Activated CD4-positive, CD25-positive, alpha-beta regulatory T cell treated with anti-CD3 and anti-CD28 coated beads, Interleukin-2, amount 50 U/mL, for 72 hours (primary cell): ENCODE data around the gene WSCD1.

Experiments used
- DNase-seq: peaks from one replicate; pipeline ENCODE4 v3.0.0; 2021

Gene WSCD1

DNA sequence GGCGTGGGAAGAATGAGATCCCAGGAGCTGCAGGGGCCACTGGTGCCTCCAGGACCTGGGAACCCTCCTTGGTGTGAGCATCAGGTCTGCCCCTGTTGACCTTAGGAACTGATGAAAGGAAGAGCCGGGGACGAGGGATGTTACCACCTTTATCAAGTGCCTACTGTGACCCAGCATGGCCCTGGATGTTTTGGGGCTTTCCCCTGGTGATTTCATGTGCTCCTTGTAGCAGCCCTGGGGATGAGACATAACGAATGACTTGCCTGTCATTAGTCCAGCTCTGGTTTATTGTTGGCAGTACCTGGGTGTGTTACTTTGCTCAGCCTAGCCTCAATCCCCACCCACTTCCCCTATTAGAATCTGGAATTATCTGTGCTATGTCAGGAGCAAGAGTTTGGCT is 39.9 kb downstream of the WSCD1 start:
- no peak for DNase-seq

DNA sequence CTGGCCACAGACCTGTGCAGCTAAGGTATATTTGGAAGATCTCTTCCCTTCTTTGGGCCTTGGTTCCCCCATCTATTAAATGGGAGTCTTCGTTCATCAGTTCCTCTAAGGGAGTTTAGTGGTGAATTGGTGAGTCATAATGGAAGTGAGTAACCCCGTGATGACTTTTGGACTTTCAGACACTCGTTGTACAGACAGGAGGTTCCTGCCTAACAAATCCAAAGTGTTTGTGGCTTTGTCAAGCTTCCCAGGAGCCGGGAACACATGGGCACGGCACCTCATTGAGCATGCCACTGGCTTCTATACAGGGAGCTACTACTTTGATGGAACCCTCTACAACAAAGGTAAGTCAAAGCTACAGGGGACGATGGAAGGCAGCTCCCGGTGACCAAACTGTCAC is 40.4 kb downstream of the WSCD1 start:
- no peak for DNase-seq

DNA sequence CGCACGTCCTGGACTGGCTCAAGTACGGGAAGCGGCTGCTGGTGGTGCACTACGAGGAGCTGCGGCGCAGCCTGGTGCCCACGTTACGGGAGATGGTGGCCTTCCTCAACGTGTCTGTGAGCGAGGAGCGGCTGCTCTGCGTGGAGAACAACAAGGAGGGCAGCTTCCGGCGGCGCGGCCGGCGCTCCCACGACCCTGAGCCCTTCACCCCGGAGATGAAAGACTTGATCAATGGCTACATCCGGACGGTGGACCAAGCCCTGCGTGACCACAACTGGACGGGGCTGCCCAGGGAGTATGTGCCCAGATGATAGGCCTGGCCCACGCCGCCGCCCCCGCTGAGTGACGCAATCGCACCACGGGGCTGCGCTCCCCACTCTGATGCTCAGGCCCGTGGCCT is 50.2 kb downstream of the WSCD1 start:
- DNase-seq, result no peak

DNA sequence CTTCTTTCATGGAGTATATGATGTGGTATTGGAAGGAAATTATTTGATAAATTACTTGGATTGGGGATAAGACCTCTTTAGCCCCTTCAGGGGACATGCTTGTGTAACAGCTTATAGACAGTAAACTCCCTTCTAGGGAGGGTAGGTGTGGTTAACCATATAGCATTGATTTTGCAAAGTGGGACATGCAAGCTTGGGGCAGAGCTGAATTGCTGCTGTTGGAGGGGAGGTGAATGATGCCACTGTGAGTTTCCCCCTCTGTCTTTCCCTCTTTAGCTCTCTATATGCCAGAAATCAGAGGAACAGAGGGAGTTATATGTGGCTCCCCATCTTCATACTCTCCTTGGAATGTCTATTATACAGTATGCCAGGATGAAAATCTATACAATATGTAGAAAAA is 54.7 kb downstream of the WSCD1 start:
- no peak for DNase-seq

DNA sequence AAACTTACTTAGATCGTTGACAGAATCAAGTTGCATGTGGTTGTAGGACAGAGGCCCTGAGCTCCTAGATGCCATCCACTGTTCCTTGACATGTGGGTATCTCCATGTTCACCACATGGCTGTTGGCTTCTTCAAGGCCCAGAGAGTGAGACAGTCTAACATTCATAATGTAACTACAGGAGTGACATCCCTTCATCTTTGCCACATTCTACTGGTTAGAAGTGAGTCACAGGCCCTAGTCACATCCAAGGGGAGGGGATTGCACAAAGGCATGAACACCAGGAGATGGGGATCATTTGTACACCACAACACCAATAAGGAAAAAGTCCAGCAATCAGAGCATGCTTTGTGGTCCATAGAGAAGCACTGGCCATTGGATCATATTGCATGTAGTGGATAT is 56.6 kb downstream of the WSCD1 start:
- DNase-seq, result no peak

DNA sequence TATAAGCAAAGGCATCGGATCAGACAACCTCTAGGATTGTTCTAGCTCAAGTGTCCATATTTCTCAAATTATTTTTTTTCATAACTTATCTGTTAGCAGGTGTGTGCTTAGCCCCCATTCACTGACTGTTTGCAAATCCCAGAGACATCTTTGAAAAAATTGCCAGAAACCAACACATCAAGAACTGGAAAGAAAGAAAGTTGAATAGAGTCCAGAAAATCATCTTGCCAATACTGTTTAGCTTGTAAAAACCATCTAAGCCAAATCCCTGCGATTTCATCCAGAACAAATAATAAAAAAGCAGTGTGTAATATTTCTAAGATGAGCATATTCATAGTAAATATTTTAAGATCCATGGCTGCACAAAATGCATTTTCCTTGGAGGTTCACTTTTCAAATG is 64.5 kb downstream of the WSCD1 start:
- no peak for DNase-seq

DNA sequence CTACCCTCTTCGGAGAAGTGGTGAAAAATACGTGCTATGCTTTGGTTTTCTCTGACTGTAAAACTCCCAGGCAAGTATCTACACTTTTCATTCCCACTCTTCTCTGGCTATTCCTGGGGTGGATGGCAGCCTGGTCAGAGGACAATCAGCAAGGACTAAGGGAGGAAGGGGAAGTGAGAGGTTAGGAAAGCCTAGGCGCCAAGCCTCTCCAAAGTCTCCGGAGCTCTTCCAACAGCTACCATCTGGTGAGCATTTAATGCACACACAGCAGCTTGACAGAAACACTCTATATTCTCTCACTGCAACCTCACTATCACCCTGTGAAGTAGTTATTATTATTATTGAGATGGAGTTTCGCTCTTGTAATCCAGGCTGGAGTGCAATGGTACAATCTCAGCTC is 65.1 kb downstream of the WSCD1 start:
- DNase-seq, result no peak

DNA sequence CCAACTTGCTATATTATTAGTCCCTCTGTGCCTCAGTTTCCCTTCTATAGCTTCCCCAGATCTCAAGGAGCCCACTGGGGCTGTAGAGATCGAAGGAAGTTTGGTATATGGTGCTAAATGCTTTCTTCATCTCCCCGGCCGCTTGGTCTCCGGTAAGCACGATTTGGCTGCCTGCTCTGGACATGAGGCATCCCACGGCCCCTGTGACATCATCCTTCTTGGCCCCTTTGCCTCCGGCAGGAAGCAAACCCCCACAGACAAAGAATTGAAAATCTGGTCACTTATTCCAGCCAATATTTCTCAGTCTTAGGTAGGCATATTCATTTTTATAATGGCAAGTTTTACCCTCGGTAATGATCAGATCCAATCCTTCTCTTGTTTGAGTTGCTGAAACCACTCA is 65.8 kb downstream of the WSCD1 start:
- DNase-seq, result no peak

DNA sequence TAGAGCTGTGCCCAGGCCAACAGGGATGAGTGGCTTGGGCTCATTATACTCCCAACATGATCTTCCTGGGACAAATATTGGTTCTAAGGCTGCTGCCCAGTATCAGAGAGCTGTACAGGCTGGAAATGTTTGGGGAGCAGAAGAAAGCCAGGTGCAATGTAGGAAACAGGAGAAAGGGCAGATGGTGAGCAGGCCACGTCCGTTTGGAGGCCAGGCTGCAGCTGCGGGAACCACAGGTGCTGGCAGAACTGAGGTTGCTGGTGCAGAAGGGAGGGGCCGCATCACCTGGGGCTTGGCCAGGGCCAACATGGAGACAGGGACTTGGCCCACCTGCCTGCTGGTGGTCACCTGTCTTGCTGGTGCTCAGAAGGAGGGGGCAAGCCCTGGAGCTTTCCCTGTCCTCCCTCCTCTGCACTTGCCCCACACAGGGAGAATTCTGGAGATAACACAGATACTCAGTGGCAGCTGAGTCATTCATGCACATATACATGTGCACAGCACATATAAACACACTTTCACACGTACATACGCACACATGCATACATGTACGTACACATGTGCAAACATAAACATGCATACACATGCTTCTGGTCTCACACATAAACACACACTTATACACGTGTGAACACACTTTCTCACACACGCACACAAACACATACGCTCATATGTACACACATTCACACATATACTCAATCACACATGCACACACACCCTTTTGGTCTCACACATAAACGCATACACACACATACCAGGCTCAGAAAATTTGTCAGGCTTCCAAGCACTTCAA is 67.7 kb downstream of the WSCD1 start:
- DNase-seq, result no peak

DNA sequence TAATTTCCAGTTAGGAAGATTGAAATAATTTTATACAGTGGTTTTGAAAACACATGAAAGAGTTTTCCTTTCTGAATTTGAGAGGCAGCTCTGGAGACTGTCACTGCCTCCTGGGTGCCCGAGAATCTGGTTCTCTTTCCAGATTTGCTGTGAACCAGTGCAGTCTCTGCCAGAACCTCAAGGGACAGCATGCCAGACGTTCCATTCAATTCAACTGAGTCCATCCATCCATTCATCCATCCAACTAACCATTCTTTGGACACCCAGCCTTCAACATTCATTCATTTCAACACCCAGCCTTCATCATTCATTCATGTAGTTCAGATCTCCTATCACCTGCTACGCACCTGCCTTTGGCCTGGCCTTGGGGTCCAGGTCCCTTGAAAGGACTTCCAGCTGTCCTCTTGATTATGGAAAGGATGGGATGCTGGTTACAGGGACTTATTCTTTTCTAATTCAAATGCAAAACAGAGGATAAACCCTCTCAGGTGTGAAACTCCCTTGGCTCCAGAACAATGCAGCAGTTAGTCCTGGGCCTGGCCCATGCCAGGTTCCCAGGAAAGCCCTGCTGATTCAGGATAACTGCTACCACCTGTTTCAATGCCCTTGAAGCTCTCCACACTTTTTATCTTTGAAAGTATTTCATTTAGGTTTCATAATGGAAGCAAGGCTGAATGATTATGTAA is 68.7 kb downstream of the WSCD1 start:
- no peak for DNase-seq

DNA sequence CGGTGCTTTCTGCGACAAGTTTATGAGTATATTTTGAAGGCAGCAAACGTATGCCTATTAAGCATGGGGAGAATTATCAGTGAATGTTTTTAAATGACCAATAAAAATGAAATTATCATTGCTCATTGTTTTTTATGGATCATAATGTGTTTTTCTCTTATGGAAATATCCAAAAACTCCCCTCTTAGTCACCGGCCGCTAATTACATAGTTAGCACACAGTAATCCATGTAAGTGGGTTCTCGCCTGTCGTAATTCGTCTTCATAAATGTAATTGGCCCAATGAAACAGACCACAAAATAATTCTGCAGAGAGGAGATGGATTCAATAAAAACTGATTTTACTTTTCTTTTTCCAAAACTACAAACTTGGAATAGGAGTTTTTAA is 69.3 kb downstream of the WSCD1 start:
- DNase-seq, result no peak

DNA sequence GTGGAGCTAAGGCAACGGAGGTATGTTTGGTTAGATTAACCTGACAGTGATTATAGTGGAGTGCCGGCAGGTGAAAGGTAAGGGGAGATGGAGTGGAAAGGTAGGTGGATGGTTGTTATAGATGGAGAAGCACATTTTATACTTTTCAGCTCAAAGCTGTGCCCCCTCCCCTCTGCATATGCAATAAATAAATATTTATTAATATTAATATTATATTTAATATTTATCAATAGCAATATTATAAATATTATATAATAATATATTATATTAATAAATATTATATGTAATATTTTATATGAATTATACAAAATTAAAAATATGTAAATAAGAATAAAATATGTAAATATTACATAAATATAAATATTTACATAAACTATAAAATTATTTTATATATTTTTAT is 70.0 kb downstream of the WSCD1 start:
- no peak for DNase-seq

DNA sequence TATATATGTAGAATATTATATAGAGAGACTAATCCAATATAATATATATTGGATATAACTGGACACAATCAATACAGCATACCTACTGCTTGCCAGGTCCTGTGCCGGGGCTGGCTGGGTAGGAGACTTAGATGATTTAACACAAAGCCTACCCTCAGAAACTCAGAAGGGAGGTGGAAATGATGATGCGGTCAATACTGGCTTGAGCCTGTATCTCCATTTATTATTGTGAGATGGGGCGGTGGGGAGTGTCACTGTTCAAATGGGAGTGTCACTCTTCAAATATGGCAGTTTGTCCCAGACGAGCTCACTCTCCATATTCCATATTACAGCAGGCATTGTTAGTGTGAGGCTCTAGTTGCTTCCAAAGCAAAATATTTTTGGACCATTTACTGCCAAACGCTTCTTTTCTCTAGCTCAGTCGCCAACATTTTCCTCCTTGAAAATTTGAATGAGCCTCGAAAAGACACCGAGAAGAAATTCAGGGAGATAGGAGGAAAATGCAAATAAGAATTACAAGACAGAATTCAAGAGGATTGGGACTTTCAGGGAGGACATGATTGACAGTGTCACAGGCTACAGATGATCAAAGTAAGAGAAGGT is 70.7 kb downstream of the WSCD1 start:
- DNase-seq, result no peak

DNA sequence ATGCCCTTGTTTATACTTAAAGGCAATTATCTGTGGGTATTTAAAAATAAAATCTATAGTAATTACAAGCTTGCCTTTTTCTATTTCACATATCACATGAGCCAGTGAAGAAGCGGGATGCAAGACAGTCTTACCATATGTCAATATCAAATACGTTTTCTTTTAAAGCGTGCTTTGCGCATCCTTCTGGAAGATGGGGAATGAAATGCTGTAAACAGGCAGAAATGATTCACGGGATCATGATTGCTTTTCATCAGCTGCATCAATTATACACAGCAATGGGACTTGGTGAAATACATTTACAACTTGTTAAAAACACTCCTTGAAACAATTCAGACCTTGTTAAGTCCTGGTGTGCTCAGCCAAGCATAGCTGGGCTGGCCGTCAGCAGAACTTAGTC is 72.5 kb downstream of the WSCD1 start:
- DNase-seq, result no peak

DNA sequence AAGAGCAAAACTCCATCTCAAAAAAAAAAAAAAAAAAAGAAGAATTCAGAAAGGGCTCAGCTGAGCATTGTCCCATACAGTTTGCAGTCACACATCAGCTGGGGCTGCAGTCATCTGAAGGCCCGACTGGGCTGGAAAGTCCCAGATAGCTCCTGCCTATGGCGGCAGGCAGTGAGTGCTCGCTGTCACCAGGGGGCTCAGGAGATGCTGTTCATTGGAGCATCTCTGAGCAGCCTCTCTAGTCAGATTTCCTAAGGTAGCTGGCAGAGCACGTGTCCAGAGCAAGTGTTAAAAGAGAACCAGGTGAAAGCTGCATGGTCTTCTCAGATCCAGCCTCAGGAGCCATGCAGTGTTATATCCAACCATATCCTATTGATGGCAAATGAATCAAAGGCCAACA is 75.8 kb downstream of the WSCD1 start:
- no peak for DNase-seq

DNA sequence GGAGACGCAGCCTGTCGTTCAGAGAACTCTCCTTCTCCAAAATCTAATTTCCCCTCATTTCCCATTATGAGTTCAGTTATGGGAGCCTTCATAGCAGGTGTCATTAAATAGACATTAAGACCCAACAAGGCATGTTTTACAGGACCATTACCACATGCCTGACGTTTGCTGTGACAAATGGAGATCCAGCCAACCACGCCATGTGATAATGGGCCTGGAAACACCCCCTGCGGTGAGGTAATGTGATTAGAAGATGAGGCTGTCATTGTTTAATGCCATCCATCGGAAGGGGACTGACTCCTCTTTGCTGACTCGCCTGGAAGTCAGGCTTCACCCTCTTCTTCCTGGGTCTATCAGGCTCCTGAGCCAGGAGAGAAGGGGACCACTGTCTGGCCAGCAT is 76.9 kb downstream of the WSCD1 start:
- no peak for DNase-seq

DNA sequence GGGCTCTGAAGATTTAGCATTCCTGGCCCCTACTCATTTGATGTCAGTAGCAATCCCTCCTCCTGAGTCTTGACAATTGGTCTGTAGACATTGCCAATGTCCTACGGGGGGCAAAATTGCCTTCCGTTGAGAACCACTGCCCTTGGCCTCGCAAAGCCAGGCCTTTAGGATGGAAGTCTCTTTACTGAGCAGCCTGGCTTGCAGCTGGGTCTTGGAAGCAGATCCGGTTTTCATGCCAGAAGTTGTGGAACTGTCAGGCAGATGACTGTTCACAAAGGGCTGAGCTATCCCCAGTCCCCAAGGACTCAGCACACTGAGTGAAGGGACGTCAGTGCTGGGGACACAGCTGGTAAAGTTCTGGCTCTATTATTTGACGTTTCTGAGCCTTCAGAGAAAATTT is 83.2 kb downstream of the WSCD1 start:
- DNase-seq, result no peak

DNA sequence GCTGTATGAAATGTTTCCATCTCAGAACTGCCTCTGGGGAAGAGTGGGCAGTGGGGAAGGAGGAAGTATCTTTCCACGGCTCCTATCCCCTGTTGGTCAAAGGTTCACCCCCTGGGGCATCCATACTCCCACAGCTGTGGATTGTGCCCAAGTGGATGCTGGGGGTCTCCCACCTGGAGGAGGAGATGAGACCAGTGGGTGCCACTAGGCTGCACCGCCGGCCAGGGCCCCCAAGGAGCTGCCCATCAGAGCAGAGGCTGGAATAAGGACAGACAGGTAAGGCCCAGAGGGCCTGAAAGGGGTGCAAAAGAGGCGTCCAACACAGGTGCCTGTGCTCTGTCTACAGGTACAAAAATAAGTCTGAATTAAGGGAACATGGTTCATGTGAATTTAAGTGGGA is 87.5 kb downstream of the WSCD1 start:
- DNase-seq, result no peak

DNA sequence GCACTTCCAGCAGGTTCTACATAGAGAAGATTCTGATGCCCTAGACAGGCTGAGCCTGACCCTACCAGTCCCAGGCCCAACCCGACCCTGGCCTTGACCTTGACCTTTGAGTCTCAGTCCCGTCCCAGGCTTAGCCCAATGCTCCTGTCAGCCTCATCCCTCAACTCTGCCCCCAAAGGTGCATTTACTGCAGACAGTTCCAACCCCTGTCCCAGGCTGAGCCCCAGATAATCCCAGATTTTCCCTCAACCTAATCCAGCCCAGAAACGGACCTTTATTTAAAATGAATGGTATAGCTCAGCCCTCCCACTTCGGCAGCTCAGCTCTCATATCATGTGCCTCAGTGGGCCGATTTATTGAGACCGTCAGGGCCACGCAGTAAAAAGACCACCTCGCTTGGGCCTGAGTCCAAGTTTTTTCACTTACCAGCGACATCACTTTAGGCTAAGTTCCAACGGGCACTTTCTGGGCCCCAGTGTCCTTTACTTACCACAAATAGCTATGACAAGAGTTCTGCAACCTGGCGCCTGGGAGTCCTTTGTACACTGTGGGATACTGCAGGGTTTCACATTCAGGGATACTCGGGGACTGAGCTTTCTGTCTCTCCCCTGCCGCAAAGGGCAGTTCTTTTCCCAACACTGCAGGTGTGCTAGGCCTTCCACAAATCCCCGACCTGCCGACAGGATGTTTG is 89.5 kb downstream of the WSCD1 start:
- no peak for DNase-seq

DNA sequence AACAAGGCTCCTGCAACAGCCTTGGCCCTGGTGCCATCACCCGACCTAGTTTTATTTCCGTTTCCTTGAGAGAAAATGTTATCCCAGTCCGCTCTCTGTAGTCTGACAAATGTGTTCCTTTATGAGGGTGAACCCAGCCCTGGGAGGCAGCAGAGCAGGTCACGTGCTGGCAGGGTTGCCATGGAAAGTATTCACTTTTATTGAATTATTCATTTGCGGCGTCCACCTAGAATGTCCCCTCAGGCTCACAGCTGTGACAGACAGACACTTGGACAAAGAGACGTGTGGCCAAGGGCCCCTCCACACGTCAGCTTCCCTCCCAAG is 90.0 kb downstream of the WSCD1 start:
- no peak for DNase-seq

DNA sequence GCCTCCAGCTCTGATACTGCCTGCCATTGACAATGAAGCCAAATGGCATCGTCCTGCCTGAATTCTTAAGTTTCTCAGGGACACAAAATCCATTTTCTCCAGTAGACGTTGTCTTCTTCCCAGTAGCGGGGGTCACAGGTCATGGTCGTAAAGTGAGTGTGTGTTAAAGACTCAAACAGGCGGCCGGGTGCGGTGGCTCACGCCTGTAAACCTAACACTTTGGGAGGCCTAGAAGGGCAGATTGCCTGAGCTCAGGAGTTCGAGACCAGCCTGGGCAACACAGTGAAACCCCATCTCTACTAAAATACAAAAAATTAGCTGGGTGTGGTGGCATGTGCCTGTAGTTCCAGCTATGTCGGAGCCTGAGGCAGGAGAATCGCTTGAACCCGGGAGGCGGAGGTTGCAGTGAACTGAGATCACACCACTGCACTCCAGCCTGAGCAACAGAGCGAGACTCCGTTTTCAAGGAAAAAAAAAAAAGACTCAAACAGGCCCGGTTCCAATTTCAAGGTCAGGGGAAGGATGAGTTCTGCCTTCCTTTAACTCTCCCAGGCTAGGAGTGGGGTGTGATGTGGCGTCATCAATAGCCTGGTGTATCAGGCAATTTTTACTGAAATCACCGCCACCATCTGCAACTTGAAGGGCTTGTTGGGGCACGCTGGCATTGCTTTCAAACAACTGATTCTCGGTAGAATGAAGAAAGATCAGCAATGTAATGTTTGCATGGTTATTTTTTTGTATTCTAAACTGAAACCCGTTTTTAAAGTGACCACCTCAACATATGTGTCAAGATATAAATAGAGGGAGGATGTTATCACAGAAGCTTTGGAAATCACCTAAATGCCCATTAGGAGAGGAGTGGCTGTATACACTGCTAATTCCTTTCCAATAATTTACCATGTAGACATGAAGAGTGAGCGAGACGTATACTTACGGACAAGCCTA is 91.0 kb downstream of the WSCD1 start:
- no peak for DNase-seq

DNA sequence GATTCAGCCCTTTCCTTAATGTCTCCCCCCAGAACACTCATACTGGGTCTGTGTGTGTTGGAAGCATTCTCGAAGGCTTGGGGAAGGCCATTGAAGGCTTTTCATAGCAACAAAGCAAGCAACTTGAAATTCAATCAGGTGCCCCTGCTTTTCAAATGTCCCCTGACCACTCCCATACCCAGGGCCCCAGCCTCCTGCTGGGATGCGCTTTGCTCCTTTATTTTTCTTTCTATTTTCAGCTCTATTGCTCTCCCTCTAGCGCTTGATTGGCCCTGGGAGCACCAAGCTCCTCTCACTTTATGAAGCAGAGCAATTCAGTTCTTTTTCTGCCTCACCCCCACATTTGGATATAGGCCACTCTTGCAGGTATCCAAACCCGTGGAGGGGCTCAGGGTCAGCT is 92.0 kb downstream of the WSCD1 start:
- no peak for DNase-seq

DNA sequence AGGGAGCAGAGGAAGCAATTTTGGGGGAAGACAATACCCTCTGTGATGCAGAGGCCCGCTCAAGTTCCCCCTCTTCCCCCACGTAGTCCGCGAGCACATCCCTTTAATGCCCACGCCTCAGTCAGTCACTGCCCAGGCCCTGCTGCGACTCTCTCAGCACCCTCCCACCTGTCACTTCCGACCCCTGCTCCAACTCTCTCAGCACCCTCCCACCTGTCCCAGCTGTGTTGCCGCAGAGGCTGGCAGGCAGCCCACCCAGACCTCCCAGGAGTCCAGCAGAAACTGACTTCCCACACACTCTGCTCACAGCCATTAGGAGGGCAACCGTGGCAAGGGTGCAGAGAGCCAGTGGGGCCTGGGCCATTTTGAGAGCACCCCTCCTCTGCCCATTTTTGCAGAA is 92.7 kb downstream of the WSCD1 start:
- DNase-seq, result no peak
